Neuronal stem cell (in vitro differentiated cells): ENCODE measurements around the gene NAALADL1. TPM values are rescaled to one million over a fixed set of nuclear protein-coding genes. Genes with fewer than 3 reads are reported as not detected.

Experiments
- DNase-seq: peaks from one replicate; pipeline ENCODE4 v3.0.0-alpha.2; 2013; ENCODE audit warnings: low spot score
- H2AFZ ChIP-seq: one replicate; pipeline ENCODE4 v1.6.1; 2013; ENCODE audit warnings: mild to moderate bottlenecking, low read length, inconsistent platforms
- H2AK5ac ChIP-seq: 2 replicates; pipeline ENCODE4 v1.6.1; 2013; ENCODE audit warnings: low read depth, mild to moderate bottlenecking, inconsistent platforms, low read length, moderate library complexity, mixed read lengths
- H2BK120ac ChIP-seq: 2 replicates; pipeline ENCODE4 v1.6.1; 2013; ENCODE audit warnings: low read depth, mild to moderate bottlenecking, inconsistent platforms, low read length, moderate library complexity, mixed read lengths
- H2BK12ac ChIP-seq: one replicate; pipeline ENCODE4 v1.6.1; 2013; ENCODE audit warnings: low read length, inconsistent platforms
- H2BK15ac ChIP-seq: 2 replicates; pipeline ENCODE4 v1.6.1; 2013; ENCODE audit warnings: mild to moderate bottlenecking, low read length, inconsistent platforms, mixed read lengths
- H2BK5ac ChIP-seq: one replicate; pipeline ENCODE4 v1.6.1; 2013; ENCODE audit warnings: inconsistent platforms, mild to moderate bottlenecking, low read length, moderate library complexity
- H3K14ac ChIP-seq: one replicate; pipeline ENCODE4 v1.6.1; 2013; ENCODE audit warnings: low read length, inconsistent platforms
- H3K18ac ChIP-seq: 2 replicates; pipeline ENCODE4 v1.6.1; 2013; ENCODE audit warnings: low read length, inconsistent platforms
- H3K23ac ChIP-seq: 2 replicates; pipeline ENCODE4 v1.6.1; 2013; ENCODE audit warnings: low read depth, mild to moderate bottlenecking, mixed read lengths, low read length, inconsistent platforms; ENCODE audit not compliant: poor library complexity
- H3K27ac ChIP-seq: replicated peaks from 3 replicates; pipeline ENCODE4 v1.5.1; 2013; ENCODE audit warnings: low read length, inconsistent platforms
- H3K27me3 ChIP-seq, 3 experiments: 2 replicates each; pipeline ENCODE4 v1.6.1; 2013; ENCODE audit warnings: low read length in 3 of 3, mild to moderate bottlenecking in 2 of 3, inconsistent platforms in 1 of 3, low read depth in 1 of 3, mixed read lengths in 1 of 3, moderate library complexity in 1 of 3; ENCODE audit not compliant: control insufficient read depth in 3 of 3, insufficient read depth in 3 of 3
- H3K36me3 ChIP-seq, 2 donors: replicated peaks in 1 of 2; 2 replicates each; pipeline ENCODE4 v1.6.1; 2013; ENCODE audit warnings: low read length in 2 of 2; ENCODE audit not compliant: control insufficient read depth in 2 of 2, insufficient read depth in 2 of 2
- H3K4ac ChIP-seq: 2 replicates; pipeline ENCODE4 v1.6.1; 2013; ENCODE audit warnings: inconsistent platforms, mild to moderate bottlenecking, low read length, moderate library complexity
- H3K4me1 ChIP-seq, 2 donors: 1 replicate in 1 of 2; 2 replicates in 1 of 2; pipeline ENCODE4 v1.6.1; 2013; ENCODE audit warnings: low read length in 2 of 2, low read depth in 1 of 2; ENCODE audit not compliant: control insufficient read depth in 2 of 2, insufficient read depth in 1 of 2
- H3K4me2 ChIP-seq: one replicate; pipeline ENCODE4 v1.6.1; 2013; ENCODE audit warnings: mild to moderate bottlenecking, low read length, inconsistent platforms; ENCODE audit not compliant: insufficient read depth, poor library complexity, severe bottlenecking
- H3K4me3 ChIP-seq, 2 donors: 2 replicates each; pipeline ENCODE4 v1.5.1; 2013; ENCODE audit warnings: low read length in 2 of 2, mild to moderate bottlenecking in 2 of 2, inconsistent platforms in 1 of 2, moderate library complexity in 1 of 2
- H3K79me1 ChIP-seq: one replicate; pipeline ENCODE4 v1.6.1; 2013; ENCODE audit warnings: low read depth, mild to moderate bottlenecking, inconsistent platforms, low read length, moderate library complexity
- H3K9ac ChIP-seq: one replicate; pipeline ENCODE4 v1.6.1; 2013; ENCODE audit warnings: mild to moderate bottlenecking, low read depth, low read length, inconsistent platforms; ENCODE audit not compliant: poor library complexity
- H3K9me3 ChIP-seq, 2 donors: replicated peaks in 1 of 2; 2 replicates each; pipeline versions ENCODE3 to v1.6.1; 2013; ENCODE audit warnings: low read length in 2 of 2, mild to moderate bottlenecking in 2 of 2, inconsistent platforms in 1 of 2, low read depth in 1 of 2, mixed read lengths in 1 of 2, moderate library complexity in 1 of 2; ENCODE audit not compliant: control insufficient read depth in 2 of 2, insufficient read depth in 1 of 2
- H4K8ac ChIP-seq: one replicate; pipeline ENCODE4 v1.6.1; 2013; ENCODE audit warnings: low read depth, mild to moderate bottlenecking, inconsistent platforms, low read length, moderate library complexity
- H4K91ac ChIP-seq: one replicate; pipeline ENCODE4 v1.6.1; 2013; ENCODE audit warnings: low read length, low read depth, mild to moderate bottlenecking, inconsistent platforms; ENCODE audit not compliant: poor library complexity
- WGBS, 2 donors: extraction: QIAGEN DNeasy Blood & Tissue Kit; methylation state at CpG; one replicate each; pipeline ENCODE4 v1.1.7; 2013; ENCODE audit warnings: missing lambda C conversion rate in 2 of 2, mixed read lengths in 1 of 2; ENCODE audit not compliant: insufficient read length in 2 of 2, insufficient replicate concordance in 1 of 2; ENCODE audit errors: extremely low coverage in 2 of 2; 5-methylcytosine and 5-hydroxymethylcytosine counted together
- small RNA-seq: library from polyadenylated mRNA; stranded (forward); fragments of <200 nt; extraction: miRNeasy Mini kit (QIAGEN cat#:217004); gene quantifications from one replicate; pipeline ENCODE3, GENCODE V24; 2013; ENCODE audit not compliant: insufficient read depth

Gene NAALADL1

DNA sequence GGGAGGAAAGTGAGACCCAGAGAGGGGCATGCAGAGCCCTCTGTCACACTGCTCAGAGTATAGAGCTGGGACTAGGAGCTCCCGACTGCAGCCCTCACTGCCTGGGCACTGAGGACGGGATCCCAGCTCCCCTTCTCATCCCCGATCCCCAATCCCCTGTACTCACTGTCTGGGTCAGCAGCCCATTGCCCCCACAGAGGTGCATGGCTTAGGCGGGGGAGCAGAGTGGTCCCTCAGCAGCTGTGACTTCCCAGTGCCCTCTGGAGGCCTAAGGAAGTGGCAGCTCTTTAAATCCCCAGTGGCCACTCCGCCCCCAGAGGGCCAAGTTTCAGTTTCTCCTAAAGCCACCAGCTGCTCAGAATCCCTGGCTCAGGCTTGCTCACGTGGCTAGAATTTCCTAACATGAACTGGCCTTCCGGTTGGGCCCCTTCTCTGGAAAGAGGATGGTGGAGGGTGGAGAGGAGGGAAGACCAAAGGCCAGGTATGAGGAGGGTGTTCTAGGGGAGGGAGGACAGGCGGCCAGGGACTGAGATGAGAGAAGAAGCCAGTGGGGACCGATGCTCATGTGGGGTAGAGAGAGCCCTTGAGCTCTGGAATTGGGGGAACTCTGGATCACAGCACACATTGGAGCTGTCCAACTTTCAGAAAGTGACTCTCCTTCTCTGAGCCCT is 61.5 kb downstream of the NAALADL1 start, which contains the start of gene BATF2:
Gene BATF2 (minus strand): TSS at position 262 of the 671 bp plus-strand sequence. CDS start 57 bp downstream, at position 205.
- Histone ChIP-seq H3K9me3 (no peaks in the 10 kb centered on the region), H3K9ac (no peak within 1 kb of the TSS), H2BK12ac (no peak within 1 kb of the TSS), H2BK120ac (no peak within 1 kb of the TSS), H4K91ac (no peak within 1 kb of the TSS), H3K27ac (no peak within 1 kb of the TSS), H3K4me2 (no peak within 1 kb of the TSS), H3K4ac (no peak within 1 kb of the TSS), H3K4me1 (peaks cover 4 to 5% of the 10 kb centered on the region in 2 donors), H3K79me1 (no peaks in the 10 kb centered on the region), H2AK5ac (no peak within 1 kb of the TSS), H4K8ac (no peak within 1 kb of the TSS), H3K23ac (no peak within 1 kb of the TSS), H3K18ac (peak within 1 kb of the TSS; percentile 0), H3K4me3 (peak within 1 kb of the TSS in 1 of 2 donors; percentile 14), H2BK15ac (no peak within 1 kb of the TSS), H2AFZ (peak within 1 kb of the TSS; percentile 90), H2BK5ac (no peak within 1 kb of the TSS), H3K14ac (no peak within 1 kb of the TSS), H3K27me3 (peaks cover 0 to 4% (median 0%) of the 10 kb centered on the region in 3 experiments), H3K36me3 (no peaks in the 10 kb centered on the region)
- DNase-seq, result peak; percentile 51
- WGBS, 2 donors, result no CpG with 5 or more reads among the region's 9 CpGs

DNA sequence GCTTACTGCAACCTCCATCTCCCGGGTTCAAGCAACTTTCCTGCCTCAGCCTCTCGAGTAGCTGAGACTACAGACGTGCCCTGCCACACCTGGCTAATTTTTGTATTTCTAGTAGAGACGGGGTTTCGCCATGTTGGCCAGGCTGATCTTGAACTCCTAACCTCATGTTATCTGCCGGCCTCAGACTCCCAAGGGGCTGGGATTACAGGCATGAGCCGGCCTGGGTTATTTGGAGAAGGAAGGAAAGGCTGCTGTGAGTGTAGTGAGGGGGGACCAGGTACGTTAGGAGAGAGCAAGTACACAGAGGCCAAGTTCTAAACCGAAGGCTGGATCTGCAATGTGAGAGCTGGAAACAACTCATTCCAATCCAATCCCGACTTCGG is 62.0 kb downstream of the NAALADL1 start:
- no peak for DNase-seq
- H3K9ac ChIP-seq, result no peak overlapping the region
- H3K27ac ChIP-seq, result no peak overlapping the region
- H3K9me3 ChIP-seq, result no peaks in the 10 kb centered on the region
- peak overlapping the region in 1 of 2 donors; percentile 14 for H3K4me3 ChIP-seq
- H4K8ac ChIP-seq, result no peak overlapping the region
- H3K36me3 ChIP-seq, result no peaks in the 10 kb centered on the region
- no peak overlapping the region for H3K4ac ChIP-seq
- H3K27me3 ChIP-seq, result peaks cover 0 to 4% (median 0%) of the 10 kb centered on the region in 3 experiments
- no peaks in the 10 kb centered on the region for H3K79me1 ChIP-seq
- no peak overlapping the region for H2BK120ac ChIP-seq
- H4K91ac ChIP-seq, result no peak overlapping the region
- peak overlapping the region; percentile 0 for H3K18ac ChIP-seq
- H3K23ac ChIP-seq, result no peak overlapping the region
- no peak overlapping the region for H3K4me2 ChIP-seq
- no peak overlapping the region for H2BK15ac ChIP-seq
- WGBS, 2 donors, result no CpG with 5 or more reads among the region's 11 CpGs
- H3K4me1 ChIP-seq, result peaks cover 4 to 5% of the 10 kb centered on the region in 2 donors
- no peak overlapping the region for H2AK5ac ChIP-seq
- H2AFZ ChIP-seq, result peak overlapping the region; percentile 90
- H3K14ac ChIP-seq, result no peak overlapping the region
- no peak overlapping the region for H2BK5ac ChIP-seq
- H2BK12ac ChIP-seq, result no peak overlapping the region

Small RNA genes within 50 kb of the gene (small RNA-seq; reads per million reads assigned to genes)
- gene MIR6879 (2.4 reads per million), gene SNX15 (not detected)
